ENCODE data around the gene SH2D3C. TPM values are rescaled to one million over a fixed set of nuclear protein-coding genes. Genes with fewer than 3 reads are reported as not detected.

The SH2D3C gene
- total and polyA plus RNA-seq, 9 of the 15 experiments (the other 6 are each of a cell fraction or from before 2014, with no cell fraction given): 0.03 to 1.2 (median 0.22) TPM; not detected in 1

DNA sequence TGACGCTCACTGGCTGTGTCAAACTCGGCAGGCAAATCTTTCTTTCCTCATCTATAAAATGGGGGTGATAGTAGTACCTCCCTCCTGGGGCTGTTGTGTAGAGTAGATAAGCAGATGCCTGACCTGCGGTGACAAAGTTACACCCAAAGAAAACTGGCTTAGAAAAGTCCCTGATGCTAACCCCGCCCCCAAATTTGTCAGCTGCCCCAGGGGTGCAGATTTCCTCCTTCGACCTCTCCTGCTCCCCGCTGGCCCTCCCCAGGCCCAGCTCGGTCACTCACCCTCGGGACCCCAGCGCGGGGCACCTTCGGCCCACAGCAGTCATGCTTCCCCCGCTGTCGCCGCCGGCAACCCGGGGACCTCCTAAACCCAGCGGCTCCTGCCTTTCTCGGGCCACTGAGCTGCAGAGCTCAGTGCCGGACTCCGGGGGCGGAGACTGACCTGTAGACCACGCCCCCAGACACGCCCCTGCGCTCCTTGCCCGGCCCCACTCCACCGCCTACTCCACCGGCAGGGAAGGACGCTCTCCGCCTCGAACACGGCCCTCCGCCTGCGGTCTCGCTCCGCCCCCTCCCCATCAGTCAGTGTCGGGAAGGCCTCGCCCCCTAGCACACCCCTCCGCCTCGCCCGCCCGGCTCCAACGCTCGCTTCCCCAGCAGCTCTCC is 7.4 kb downstream of the SH2D3C start (continued):
- TF ChIP-seq, protein P1, sequence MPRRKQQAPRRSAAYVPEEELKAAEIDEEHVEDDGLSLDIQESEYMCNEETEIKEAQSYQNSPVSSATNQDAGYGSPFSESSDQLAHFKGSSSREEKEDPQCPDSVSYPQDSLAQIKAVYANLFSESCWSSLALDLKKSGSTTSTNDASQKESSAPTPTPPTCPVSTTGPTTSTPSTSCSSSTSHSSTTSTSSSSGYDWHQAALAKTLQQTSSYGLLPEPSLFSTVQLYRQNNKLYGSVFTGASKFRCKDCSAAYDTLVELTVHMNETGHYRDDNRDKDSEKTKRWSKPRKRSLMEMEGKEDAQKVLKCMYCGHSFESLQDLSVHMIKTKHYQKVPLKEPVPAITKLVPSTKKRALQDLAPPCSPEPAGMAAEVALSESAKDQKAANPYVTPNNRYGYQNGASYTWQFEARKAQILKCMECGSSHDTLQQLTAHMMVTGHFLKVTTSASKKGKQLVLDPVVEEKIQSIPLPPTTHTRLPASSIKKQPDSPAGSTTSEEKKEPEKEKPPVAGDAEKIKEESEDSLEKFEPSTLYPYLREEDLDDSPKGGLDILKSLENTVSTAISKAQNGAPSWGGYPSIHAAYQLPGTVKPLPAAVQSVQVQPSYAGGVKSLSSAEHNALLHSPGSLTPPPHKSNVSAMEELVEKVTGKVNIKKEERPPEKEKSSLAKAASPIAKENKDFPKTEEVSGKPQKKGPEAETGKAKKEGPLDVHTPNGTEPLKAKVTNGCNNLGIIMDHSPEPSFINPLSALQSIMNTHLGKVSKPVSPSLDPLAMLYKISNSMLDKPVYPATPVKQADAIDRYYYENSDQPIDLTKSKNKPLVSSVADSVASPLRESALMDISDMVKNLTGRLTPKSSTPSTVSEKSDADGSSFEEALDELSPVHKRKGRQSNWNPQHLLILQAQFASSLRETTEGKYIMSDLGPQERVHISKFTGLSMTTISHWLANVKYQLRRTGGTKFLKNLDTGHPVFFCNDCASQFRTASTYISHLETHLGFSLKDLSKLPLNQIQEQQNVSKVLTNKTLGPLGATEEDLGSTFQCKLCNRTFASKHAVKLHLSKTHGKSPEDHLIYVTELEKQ (CRISPR knock-in tag; IDR thresholded peaks at IDR 0.05): no peak
- TF ChIP-seq GTF3C2 (IDR thresholded peaks at IDR 0.05; ENCODE audit: borderline replicate concordance, extremely low read depth, insufficient read length) (no peak), ZNF79 (CRISPR knock-in tag; IDR thresholded peaks at IDR 0.05; ENCODE audit: low read depth) (no peak), ZNF395 (CRISPR knock-in tag; IDR thresholded peaks at IDR 0.05) (no peak), IFI16 (CRISPR knock-in tag; IDR thresholded peaks at IDR 0.05) (no peak), KDM1A (IDR thresholded peaks at IDR 0.05) (peak in 1 of 2 experiments; percentile 57), SP2 (IDR thresholded peaks at IDR 0.05; ENCODE audit: extremely low read depth, low read depth, low read length, poor library complexity, severe bottlenecking) (no peak), PRDM10 (IDR thresholded peaks at IDR 0.05; ENCODE audit: partially characterized antibody) (peak; percentile 83), KDM4B (IDR thresholded peaks at IDR 0.05; ENCODE audit: borderline replicate concordance in 2 of 2, low read depth in 1 of 2) (peak in 1 of 2 experiments; percentile 32; a peak in 1 of 4 replicates), ZNF445 (CRISPR knock-in tag; IDR thresholded peaks at IDR 0.05; ENCODE audit: low read depth) (no peak), KAT8 (IDR thresholded peaks at IDR 0.05; ENCODE audit: low read depth) (no peak), SAFB2 (IDR thresholded peaks at IDR 0.05; ENCODE audit: borderline replicate concordance, low read depth, low read length, severe bottlenecking) (no peak)

Data from K562 (cell line).